ENCODE results near the gene ZNF777.

GRCh38 chr7:149459201-149459539 lies 1.7 kb downstream of the ZNF777 start:
- no peak for TF ChIP-seq CTCF (IDR thresholded peaks at IDR 0.05)
- TF ChIP-seq POLR2AphosphoS5 (IDR thresholded peaks at IDR 0.05), result no peak
- no peak for TF ChIP-seq POLR2A (IDR thresholded peaks at IDR 0.05)
